Ovary (tissue), 9 donors: Measurements from ENCODE around the gene SLC2A1. TPM values are rescaled to one million over a fixed set of nuclear protein-coding genes. Genes with fewer than 3 reads are reported as not detected.

Experiments used
- DNase-seq, 5 donors: peaks; one replicate each; pipeline ENCODE4 v3.0.0-alpha.2; 2019 to 2020
- H3K27ac ChIP-seq, 2 donors: fragments of 200-600 bp; one replicate each; pipeline versions ENCODE4 v1.5.1 to v1.8.0; 2019 to 2022
- H3K27me3 ChIP-seq: fragments of 200-600 bp; one replicate; pipeline ENCODE4 v1.8.0; 2022
- H3K36me3 ChIP-seq: fragments of 200-600 bp; sonication (generic); one replicate; pipeline ENCODE4 v1.5.1; 2019
- H3K4me1 ChIP-seq: one replicate; pipeline ENCODE4 v1.8.1; 2013; ENCODE audit warnings: mild to moderate bottlenecking, moderate library complexity; ENCODE audit not compliant: insufficient read depth
- H3K4me3 ChIP-seq: fragments of 200-600 bp; sonication (generic); one replicate; pipeline ENCODE4 v1.5.1; 2017
- H3K9me3 ChIP-seq, 2 donors: fragments of 200-600 bp in 1 of 2; sonication (generic) in 1 of 2; one replicate each; pipeline versions ENCODE4 v1.5.1 to v1.8.1; 2013 to 2019; ENCODE audit warnings: mild to moderate bottlenecking in 1 of 2, moderate library complexity in 1 of 2
- CTCF ChIP-seq, 3 donors: fragments of 450-650 bp in 2 of 3; fragments of 200-600 bp in 1 of 3; IDR thresholded peaks; one replicate each; pipeline versions ENCODE4 v1.5.1 to v1.8.0; 2016 to 2022; ENCODE audit warnings: antibody characterized with exemption in 3 of 3, mild to moderate bottlenecking in 1 of 3
- EP300 ChIP-seq: sonication (generic); formaldehyde crosslinking; IDR thresholded peaks from one replicate; pipeline ENCODE4 v1.6.1; 2017; ENCODE audit warnings: antibody characterized with exemption
- POLR2A ChIP-seq: fragments of 450-650 bp; IDR thresholded peaks from one replicate; pipeline ENCODE4 v1.6.1; 2017; ENCODE audit warnings: antibody characterized with exemption, mild to moderate bottlenecking, moderate library complexity
- WGBS, 3 donors: extraction: QIAGEN DNeasy Blood & Tissue Kit in 1 of 3; methylation state at CpG; one replicate each; pipeline versions ENCODE4 v1.1.5 to v1.1.7; 2013 to 2017; 5-methylcytosine and 5-hydroxymethylcytosine counted together
- intact Hi-C, 4 donors: fragments of 100-400 bp; cut with DNase I; formaldehyde crosslinking; loops; one replicate each; pipeline versions ENCODE4 v1.11.0 to v1.15.1; 2022 to 2023
- polyA plus RNA-seq, 2 donors: library from polyadenylated mRNA; stranded (reverse); fragments of 200-250 nt in 1 of 2; fragments of 350-450 nt in 1 of 2; fragmentation: Illumina TruSeq in 1 of 2; extraction: RNeasy Lipid Tissue Mini Kit (QIAGEN cat#74804) in 1 of 2; gene quantifications; one replicate each; pipeline ENCODE4 v1.2.3, GENCODE V29; 2013 to 2014
- total RNA-seq, 7 donors: library from RNA; depleted of rRNA in 2 of 7; stranded (reverse); fragments of >200 nt in 2 of 7; fragmentation: NEBNext Ultra II Directional in 3 of 7; extraction: Animal tissue kit (Norgen Biotek cat#: 25700) in 3 of 7; gene quantifications; one replicate each; pipeline versions ENCODE4 v1.1.0 to v1.2.4, GENCODE V29; 2016 to 2023
- donor health status: DM: no; HTN: no; CAD: no; lungs with moderate emphysema.
- donor health status: DM: no; HTN: no; CAD: no.
- donor health status: Bipolar disorder and iron deficiency.
- donor health status: DM: yes; HTN: yes; CAD: no.
- donor health status: DM: no; HTN: no; CAD: no.
- donor health status: DM: yes; HTN: yes; CAD: no.

Gene SLC2A1
- total and polyA plus RNA-seq, 9 donors, result 10.3 to 65.4 (median 19.2) TPM

GRCh38 chr1:42975561-42976225 is 17.0 kb upstream of the SLC2A1 start:
- 87 to 91% (median 91%) methylated on average over 4 of the region's 4 CpGs for WGBS, 3 donors
- Histone ChIP-seq H3K4me3 (no peak overlapping the region), H3K9me3 (no peaks in the 10 kb centered on the region), H3K27ac (no peak overlapping the region), H3K27me3 (no peaks in the 10 kb centered on the region), H3K4me1 (peaks cover 1% of the 10 kb centered on the region), H3K36me3 (no peaks in the 10 kb centered on the region)
- TF ChIP-seq POLR2A, result no peak
- no peak for TF ChIP-seq EP300
- TF ChIP-seq CTCF (IDR thresholded peaks at IDR 0.05), result no peak
- DNase-seq, result no peak
- intact Hi-C loops, result no loop called here

- Histone ChIP-seq H3K27ac (no peak overlapping the region), H3K4me1 (peaks cover 1% of the 10 kb centered on the region)
- TF ChIP-seq CTCF (IDR thresholded peaks at IDR 0.05) (no peak), POLR2A (no peak), EP300 (no peak)
Observed at GRCh38 chr1:42974767-42975437, 16.2 kb upstream of the SLC2A1 start.

GRCh38 chr1:42973799-42974198 is 15.1 kb upstream of the SLC2A1 start:
- DNase-seq, result no peak
- H3K27ac ChIP-seq, result no peak overlapping the region
- no peaks in the 10 kb centered on the region for H3K36me3 ChIP-seq
- no peaks in the 10 kb centered on the region for H3K9me3 ChIP-seq
- 94 to 96% (median 95%) methylated on average over 3 of the region's 3 CpGs for WGBS, 3 donors
- intact Hi-C loops, result no loop called here
- no peak overlapping the region for H3K4me3 ChIP-seq
- TF ChIP-seq EP300 (no peak), POLR2A (no peak), CTCF (IDR thresholded peaks at IDR 0.05) (no peak)
- no peaks in the 10 kb centered on the region for H3K27me3 ChIP-seq
- H3K4me1 ChIP-seq, result peaks cover 1% of the 10 kb centered on the region

More at GRCh38 chr1:42974767-42975437, 16.2 kb upstream of the SLC2A1 start:
- intact Hi-C loops, result no loop called here
- DNase-seq, result no peak
- H3K27me3 ChIP-seq, result no peaks in the 10 kb centered on the region
- H3K36me3 ChIP-seq, result no peaks in the 10 kb centered on the region
- 63 to 65% (median 64%) methylated on average over 3 of the region's 3 CpGs for WGBS, 3 donors
- H3K4me3 ChIP-seq, result no peak overlapping the region
- H3K9me3 ChIP-seq, result no peaks in the 10 kb centered on the region

DNA sequence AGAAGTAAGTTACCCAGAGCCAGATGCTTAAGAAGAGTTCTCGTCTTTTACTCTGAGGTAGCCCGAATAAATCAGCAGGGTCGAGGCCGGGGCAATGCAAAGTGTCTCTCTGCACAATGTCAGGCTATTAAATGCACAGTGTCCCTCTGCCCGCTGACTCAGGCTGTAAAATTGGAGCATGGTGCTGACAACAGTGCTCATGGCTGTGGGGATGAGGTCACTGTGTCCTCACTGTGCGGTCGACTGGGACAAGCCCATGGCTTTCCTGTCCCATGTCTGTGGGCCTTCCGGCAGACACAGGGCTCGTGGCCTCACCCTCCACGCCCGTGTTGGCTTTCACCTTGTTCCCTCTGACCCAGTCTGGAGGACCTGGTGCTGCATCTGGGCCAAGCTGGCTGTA is 14.6 kb upstream of the SLC2A1 start:
- Histone ChIP-seq H3K27ac (no peak overlapping the region), H3K4me3 (no peak overlapping the region), H3K4me1 (peaks cover 1% of the 10 kb centered on the region), H3K27me3 (no peaks in the 10 kb centered on the region), H3K36me3 (no peaks in the 10 kb centered on the region), H3K9me3 (no peaks in the 10 kb centered on the region)
- TF ChIP-seq EP300, result no peak
- TF ChIP-seq CTCF (IDR thresholded peaks at IDR 0.05), result no peak
- TF ChIP-seq POLR2A, result no peak
- intact Hi-C loops, result no loop called here
- DNase-seq, result no peak
- WGBS, 3 donors, result 76 to 83% (median 81%) methylated on average over 11 of the region's 11 CpGs
